SIG-M5 treated with dmso at 0.1 percent for 504 hours (cell line): ENCODE measurements around the gene FOXG1.

Experiments
- DNase-seq: peaks from one replicate; lab custom pipeline; 2025; ENCODE audit not compliant: unreplicated experiment; lab: John Stamatoyannopoulos, UW

FOXG1 gene

DNA sequence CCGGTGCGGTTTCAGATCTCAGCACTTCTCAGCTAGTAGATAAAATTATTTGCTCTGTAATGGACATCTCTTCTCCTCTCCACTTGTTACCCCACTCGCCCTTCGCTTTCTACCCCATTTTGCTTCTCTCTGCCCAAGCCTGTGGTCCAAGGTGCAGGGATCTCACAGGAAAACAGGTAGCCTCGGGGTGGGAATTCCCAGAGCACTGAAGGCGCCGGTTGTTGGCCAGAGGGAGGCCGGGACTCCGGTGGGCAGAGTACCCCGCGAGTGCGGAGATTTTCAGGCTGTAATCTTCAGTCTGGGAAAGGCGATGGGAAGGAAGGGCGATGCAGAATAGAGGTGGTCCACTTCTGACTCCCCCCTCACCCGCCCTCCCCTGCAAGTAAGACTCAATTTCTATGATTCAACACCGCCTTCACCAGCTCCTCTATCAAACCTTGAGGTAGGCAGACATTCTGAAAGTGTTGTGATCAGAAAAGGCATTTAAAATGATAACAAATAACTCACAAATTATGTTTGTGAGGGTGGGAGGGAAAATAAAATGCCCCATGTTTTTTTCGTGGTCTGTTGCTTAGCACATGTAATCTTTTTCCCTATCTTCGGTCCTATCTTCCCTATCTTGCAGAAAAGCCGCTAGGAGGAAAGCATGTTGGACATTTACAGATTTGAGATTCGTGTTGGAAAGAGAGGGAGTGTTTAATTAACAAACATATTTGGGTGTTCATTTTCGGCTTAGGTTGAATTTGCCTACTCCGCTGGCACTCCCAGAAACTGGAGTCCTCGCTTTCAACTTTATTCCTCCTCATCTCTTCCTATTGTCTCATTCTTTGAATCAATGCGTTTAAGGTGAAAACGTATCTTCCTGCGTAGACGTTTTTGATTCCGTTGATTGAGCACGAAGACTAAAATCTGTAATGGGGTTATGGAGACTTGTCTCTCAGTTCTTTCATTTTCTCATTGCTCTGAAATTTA is 8.5 kb downstream of the FOXG1 start:
- DNase-seq, result no peak

DNA sequence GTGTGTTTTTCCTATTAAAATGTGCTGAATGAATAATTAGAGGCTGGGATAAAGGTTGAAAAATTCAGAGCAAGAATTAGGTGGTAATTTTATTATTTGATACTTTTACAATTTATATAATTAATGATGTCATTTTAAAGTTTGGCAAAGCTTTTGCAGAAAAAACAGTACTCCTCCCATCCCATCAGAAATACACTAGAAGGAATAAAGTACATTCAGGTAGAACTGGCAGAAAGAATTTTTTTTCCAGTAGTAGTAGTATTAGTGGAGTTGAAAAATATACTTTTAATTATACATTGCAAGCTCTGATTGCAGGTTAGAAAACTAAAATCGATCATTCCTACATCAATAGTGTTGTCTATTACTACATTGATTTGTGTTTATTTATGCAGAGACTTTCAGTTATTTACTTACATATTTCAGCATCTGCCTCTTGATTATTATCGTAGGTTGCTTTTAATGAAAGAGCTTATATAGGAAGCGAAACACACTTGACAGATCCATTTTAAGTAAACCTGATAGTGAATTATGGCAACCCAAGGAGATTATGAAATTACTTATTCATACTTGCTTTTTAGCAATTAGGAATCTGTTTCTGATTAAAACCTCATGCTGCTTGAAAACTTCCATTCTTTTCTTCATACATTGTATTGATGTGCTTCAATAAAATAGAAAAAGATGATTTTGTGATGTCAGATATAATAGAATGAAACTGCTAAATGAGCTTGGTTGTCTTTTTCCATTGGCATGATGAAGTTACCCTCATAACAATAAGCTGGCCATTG is 10.1 kb downstream of the FOXG1 start:
- DNase-seq, result no peak

DNA sequence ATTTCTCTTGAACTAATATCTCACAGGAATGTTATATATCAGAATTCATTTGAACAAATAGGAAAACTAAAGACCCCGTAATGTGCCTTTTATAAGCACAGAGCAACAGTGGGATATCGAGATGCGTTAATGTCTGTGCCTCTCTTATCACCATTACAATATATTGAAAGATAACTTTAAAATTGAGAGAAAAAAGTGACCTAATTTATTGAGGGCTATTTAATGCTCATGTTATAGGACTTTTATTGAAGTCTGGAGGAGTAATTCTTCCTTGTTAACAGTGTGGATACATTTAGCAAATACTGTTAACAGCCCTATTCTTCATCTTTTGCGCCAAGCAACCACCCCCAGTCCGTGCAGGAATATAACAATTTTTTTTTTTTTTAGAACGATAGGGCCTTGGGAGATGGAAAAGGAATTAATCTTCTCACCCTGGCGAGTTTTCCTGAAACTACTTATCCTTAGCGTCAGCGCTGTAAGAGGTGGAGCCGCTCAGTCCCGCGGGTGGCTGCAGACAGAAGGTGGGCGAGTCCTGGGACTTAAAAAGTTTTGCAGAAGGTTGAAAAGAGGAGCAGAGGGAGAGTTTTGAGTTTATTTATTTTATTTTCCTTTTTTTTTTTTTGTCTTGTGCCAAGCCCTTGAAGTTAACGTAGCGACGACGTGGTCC is 11.0 kb downstream of the FOXG1 start:
- DNase-seq, result no peak

DNA sequence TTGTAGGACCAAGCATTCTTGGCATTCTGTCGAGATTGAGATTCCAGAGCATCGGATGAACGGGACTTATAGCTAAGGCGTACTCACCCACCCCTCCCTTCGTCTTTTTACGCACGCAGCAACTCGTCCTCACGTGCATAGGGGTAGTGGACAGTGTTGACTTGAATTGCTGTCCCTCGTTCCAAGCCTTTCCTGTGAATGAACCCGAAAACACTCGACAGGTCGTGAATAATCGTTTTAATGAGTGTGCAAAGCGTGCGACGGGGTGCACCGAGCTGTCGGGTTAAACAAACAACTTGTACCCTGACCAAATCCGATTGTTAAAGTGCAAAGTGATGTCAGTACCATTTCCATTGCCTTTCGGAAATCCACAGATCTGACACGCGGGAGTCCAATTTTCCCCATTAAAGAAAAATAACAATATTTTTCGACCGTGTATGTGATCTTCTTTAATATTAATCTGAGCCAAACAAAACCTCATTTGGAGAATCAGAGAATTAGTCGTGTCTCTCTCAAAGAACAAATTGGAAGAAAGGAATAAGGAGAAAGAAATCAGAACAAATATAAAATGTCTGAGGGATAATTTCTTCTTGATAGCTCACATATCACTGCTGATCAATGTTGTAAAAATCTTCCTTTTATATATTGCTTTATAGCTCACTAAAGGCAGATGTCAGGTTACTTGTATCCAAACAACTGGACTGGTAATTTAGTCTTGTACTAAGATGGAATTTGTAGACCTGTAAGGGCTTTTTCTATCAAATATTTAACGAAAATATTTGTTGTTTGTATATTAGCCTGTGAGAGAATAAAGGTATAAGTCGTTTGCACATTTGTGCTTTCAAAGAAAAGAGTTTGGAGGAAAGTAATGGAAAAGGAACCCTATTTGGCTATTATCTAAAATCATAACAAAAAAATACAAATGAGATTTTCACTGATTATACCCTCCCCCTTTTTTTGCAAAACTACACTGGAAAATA is 11.8 kb downstream of the FOXG1 start:
- no peak for DNase-seq

- no peak for DNase-seq
Observed at GRCh38 chr14:28779456-28779855, 12.9 kb downstream of the FOXG1 start.

DNA sequence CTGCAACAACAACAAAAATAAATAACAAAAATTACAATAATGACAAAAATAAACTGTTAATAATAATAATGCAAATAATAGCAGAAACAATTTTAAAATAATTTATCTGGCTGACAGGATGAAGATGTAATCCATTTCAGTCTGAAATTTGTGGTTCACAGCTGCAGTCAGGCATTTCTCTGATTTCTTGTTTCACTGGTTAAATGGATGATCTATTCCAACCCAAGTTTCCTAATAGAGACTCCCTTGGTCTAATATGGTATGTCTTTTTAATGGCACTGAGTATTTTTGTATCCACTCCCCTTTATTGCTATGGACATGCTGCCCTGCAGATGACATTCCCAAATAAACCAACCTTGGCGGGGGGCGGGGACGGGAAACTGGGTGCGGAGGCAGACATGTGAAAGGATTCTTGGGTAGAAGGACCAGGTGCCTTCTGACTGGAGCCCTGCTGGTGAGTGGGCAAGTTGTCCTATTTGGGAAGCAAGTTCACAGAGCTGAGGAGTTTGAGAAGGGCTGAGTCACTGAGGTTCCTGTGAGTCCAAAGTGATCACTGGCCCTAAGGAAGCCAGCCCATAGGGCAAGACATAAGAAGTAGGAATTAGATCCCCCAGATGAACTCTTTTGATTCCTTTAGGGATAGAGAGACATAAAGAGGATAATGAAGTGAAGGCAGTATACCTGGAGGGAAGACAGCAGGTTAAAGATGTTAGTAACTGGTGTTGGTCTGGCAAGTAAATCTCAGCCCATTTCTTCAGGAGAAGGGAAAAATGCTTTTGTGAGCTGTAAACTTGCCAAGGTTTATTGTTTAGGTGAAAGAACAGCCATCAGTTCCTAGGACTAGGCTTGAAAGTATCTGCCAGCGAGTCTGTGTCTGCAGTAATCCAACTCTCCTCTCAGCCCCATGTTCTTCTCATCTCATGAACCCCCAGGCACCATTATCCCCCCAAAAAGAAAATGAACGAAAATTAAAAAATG is 14.5 kb downstream of the FOXG1 start:
- no peak for DNase-seq

DNA sequence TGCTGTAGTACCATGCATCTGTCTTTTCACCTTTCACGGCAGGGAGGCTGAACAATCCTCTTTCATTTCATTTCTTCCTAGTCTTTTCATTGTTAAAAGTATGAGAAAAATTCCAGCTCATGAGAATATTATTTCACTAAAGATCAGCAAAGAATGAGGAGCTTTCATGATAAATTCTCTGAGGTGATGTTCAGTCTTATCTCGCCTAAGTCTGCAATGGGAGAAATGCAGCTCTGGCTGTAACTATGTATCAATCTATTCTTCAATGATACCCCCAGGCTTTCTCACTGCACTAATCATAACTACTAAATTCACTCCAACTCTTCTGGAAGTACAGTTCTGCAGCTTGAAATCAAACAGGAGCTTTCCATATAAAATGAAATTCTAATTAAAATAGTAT is 15.7 kb downstream of the FOXG1 start:
- DNase-seq, result no peak

DNA sequence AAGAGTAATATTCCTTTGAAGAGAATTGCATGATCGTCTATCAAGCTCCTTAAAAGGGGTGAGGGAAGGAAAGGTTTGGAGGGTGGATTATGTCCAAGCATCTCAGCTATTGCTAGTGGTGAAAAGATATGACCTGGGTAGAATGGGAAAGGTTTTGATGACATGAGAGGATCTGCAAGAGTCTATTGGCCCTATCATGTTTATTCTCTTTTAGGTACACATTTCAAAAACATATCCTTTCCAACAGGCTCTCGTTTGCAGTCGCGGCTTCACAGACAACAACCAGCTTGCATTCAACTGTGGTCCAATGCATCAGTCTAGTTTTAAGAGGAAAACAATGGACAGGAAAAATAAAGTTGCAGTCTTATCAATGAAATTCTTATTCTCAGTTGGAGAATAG is 17.1 kb downstream of the FOXG1 start:
- no peak for DNase-seq

- no peak for DNase-seq
Observed at GRCh38 chr14:28784096-28785048, 17.8 kb downstream of the FOXG1 start.

- no peak for DNase-seq
Observed at GRCh38 chr14:28785096-28785952, 18.7 kb downstream of the FOXG1 start.

DNA sequence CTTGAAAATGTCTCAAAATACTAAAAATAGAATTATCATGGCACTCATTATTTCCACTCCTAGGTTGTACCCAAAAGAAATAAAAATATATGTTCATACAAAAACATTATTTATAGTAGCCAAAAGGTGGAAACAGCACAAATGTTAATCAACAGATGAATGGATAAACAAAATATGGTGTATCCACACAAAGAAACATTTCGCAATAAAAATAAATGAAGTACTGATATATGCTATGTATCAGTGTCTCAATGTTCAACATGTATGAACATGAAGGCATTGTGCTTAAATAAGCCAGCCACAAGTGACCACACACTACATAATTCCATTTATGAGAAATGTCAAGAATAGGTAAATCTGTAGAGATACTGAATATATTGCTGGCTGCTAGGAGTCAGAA is 40.9 kb downstream of the FOXG1 start:
- DNase-seq, result no peak

GRCh38 chr14:28813810-28814209 is 47.2 kb downstream of the FOXG1 start:
- no peak for DNase-seq
